Fibroblast of upper back skin (primary cell): Measurements from ENCODE around the gene CASZ1.

Experiments used
- DNase-seq: peaks from one replicate; pipeline ENCODE4 v3.0.0-alpha.2; 2013

Gene CASZ1

GRCh38 chr1:10665930-10666850, 130.3 kb downstream of the CASZ1 start:
- DNase-seq: no peak

GRCh38 chr1:10665226-10665625, 131.2 kb downstream of the CASZ1 start:
- DNase-seq: no peak

GRCh38 chr1:10664251-10664650, 132.2 kb downstream of the CASZ1 start:
- no peak for DNase-seq

- DNase-seq: no peak
Observed at GRCh38 chr1:10663678-10664035, 132.8 kb downstream of the CASZ1 start.

GRCh38 chr1:10662824-10663677, 133.4 kb downstream of the CASZ1 start:
- no peak for DNase-seq

- no peak for DNase-seq
Observed at GRCh38 chr1:10662090-10662688, 134.3 kb downstream of the CASZ1 start.

- DNase-seq: no peak
Observed at GRCh38 chr1:10661453-10661852, 135.0 kb downstream of the CASZ1 start.

GRCh38 chr1:10659646-10660540, 136.6 kb downstream of the CASZ1 start:
- no peak for DNase-seq

GRCh38 chr1:10659218-10659617, 137.2 kb downstream of the CASZ1 start:
- DNase-seq: no peak

- DNase-seq: no peak
Observed at GRCh38 chr1:10658396-10659066, 137.9 kb downstream of the CASZ1 start.

- DNase-seq: no peak
Observed at GRCh38 chr1:10657088-10657847, 139.2 kb downstream of the CASZ1 start.

GRCh38 chr1:10656431-10656830, 140.0 kb downstream of the CASZ1 start:
- no peak for DNase-seq

- DNase-seq: no peak
Observed at GRCh38 chr1:10655002-10655401, 141.4 kb downstream of the CASZ1 start.

- no peak for DNase-seq
Observed at GRCh38 chr1:10653370-10654125, 142.9 kb downstream of the CASZ1 start.

GRCh38 chr1:10652626-10653025, 143.8 kb downstream of the CASZ1 start:
- DNase-seq: no peak

- no peak for DNase-seq
Observed at GRCh38 chr1:10651793-10652192, 144.7 kb downstream of the CASZ1 start.

- DNase-seq: no peak
Observed at GRCh38 chr1:10651389-10651766, 145.1 kb downstream of the CASZ1 start.

- no peak for DNase-seq
Observed at GRCh38 chr1:10650556-10651388, 145.7 kb downstream of the CASZ1 start.

GRCh38 chr1:10649517-10650201, 146.8 kb downstream of the CASZ1 start:
- no peak for DNase-seq
